A673 (cell line): Measurements from ENCODE around the gene NCAPG2. TPM values are rescaled to one million over a fixed set of nuclear protein-coding genes. Genes with fewer than 3 reads are reported as not detected.

Experiments
- BruUV-seq: library from RNA; stranded (reverse); fragments of 400-500 nt; replicated peaks from 2 replicates; lab custom pipeline; 2021; lab: Mats Ljungman, UMichigan
- CTCF ChIA-PET: fragments of 300-600 bp; sonication (Branson Sonifier 250); formaldehyde crosslinking; loops from one replicate; lab custom pipeline; 2022; ENCODE audit warnings: antibody characterized with exemption; lab: Charles Lee
- POLR2A ChIA-PET: fragments of 300-600 bp; sonication (Branson Sonifier 250); formaldehyde crosslinking; loops from one replicate; lab custom pipeline; 2022; ENCODE audit warnings: antibody characterized with exemption; ENCODE audit not compliant: low non-redundant PET; lab: Charles Lee
- DNase-seq: peaks from one replicate; pipeline ENCODE4 v3.0.0-alpha.2; 2015; ENCODE audit warnings: low spot score
- H3K27ac ChIP-seq: fragments of 200-600 bp; sonication (generic); 2 replicates; pipeline ENCODE4 v1.5.1; 2016; ENCODE audit warnings: mixed run types, low read depth, mild to moderate bottlenecking, mixed read lengths, antibody characterized with exemption, low read length; ENCODE audit not compliant: poor library complexity, severe bottlenecking
- H3K27me3 ChIP-seq: fragments of 200-600 bp; sonication (generic); replicated peaks from 2 replicates; pipeline ENCODE4 v1.6.1; 2017; ENCODE audit warnings: mixed run types, low read depth, mild to moderate bottlenecking, mixed read lengths, antibody characterized with exemption, low read length; ENCODE audit not compliant: insufficient read depth, poor library complexity
- H3K36me3 ChIP-seq: fragments of 200-600 bp; sonication (generic); 2 replicates; pipeline ENCODE4 v1.6.1; 2016; ENCODE audit warnings: mixed run types, mild to moderate bottlenecking, mixed read lengths, antibody characterized with exemption, low read length; ENCODE audit not compliant: insufficient read depth, poor library complexity, severe bottlenecking
- H3K4me1 ChIP-seq: fragments of 200-600 bp; sonication (generic); 2 replicates; pipeline ENCODE4 v1.6.1; 2017; ENCODE audit warnings: mixed run types, mild to moderate bottlenecking, mixed read lengths, antibody characterized with exemption, low read length; ENCODE audit not compliant: insufficient read depth, poor library complexity, severe bottlenecking
- H3K4me3 ChIP-seq: fragments of 200-600 bp; sonication (generic); 2 replicates; pipeline ENCODE4 v1.5.1; 2016; ENCODE audit warnings: low read depth, mixed run types, mild to moderate bottlenecking, mixed read lengths, low read length; ENCODE audit not compliant: poor library complexity, severe bottlenecking
- H3K9me3 ChIP-seq: fragments of 200-600 bp; sonication (generic); 2 replicates; pipeline ENCODE4 v1.6.1; 2016; ENCODE audit warnings: mixed run types, low read depth, mild to moderate bottlenecking, mixed read lengths, antibody characterized with exemption, low read length; ENCODE audit not compliant: poor library complexity, severe bottlenecking
- CTCF ChIP-seq: fragments of 300-800, 200-600 bp; sonication (generic); conservative IDR thresholded peaks from 2 replicates; pipeline ENCODE4 v1.5.1; 2017; ENCODE audit warnings: low read depth, mild to moderate bottlenecking, antibody characterized with exemption, low read length, moderate library complexity, mixed read lengths
- EZH2 ChIP-seq: fragments of 200-600 bp; sonication (generic); IDR thresholded peaks from 2 replicates; pipeline ENCODE4 v1.6.1; 2017; ENCODE audit warnings: borderline replicate concordance, low read depth, mild to moderate bottlenecking, mixed read lengths, antibody characterized with exemption, low read length; ENCODE audit not compliant: poor library complexity, severe bottlenecking
- intact Hi-C: fragments of 100-400 bp; cut with micrococcal nuclease; formaldehyde crosslinking; loops from one replicate; pipeline ENCODE4 v1.10.0; 2022; ENCODE audit not compliant: unreplicated experiment
- total RNA-seq: library from RNA; stranded (reverse); gene quantifications from 2 replicates; pipeline ENCODE4 v1.2.3, GENCODE V29; 2021

Gene NCAPG2
- total RNA-seq, 1 experiment from 2014 or later: 127 TPM

GRCh38 chr7:158733220-158733519 lies 28.6 kb upstream of the NCAPG2 start:
- intact Hi-C loops: no loop called here
- Histone ChIP-seq H3K27me3 (no peaks in the 10 kb centered on the region), H3K27ac (no peak overlapping the region), H3K4me1 (peaks cover 11% of the 10 kb centered on the region), H3K9me3 (no peaks in the 10 kb centered on the region), H3K36me3 (peaks cover 5% of the 10 kb centered on the region), H3K4me3 (no peak overlapping the region)
- TF ChIP-seq CTCF (no peak), EZH2 (no peak)
- TSS peak; percentile 30 for BruUV-seq
- ChIA-PET CTCF (no interaction called here), POLR2A (no interaction called here)
- no peak for DNase-seq

- ChIA-PET CTCF (no interaction called here), POLR2A (no interaction called here)
- intact Hi-C loops: no loop called here
- BruUV-seq: no TSS peak
- TF ChIP-seq CTCF (no peak), EZH2 (no peak)
- H3K27ac ChIP-seq: no peak overlapping the region
- no peaks in the 10 kb centered on the region for H3K9me3 ChIP-seq
- peaks cover 11% of the 10 kb centered on the region for H3K4me1 ChIP-seq
- H3K36me3 ChIP-seq: peaks cover 5% of the 10 kb centered on the region
- DNase-seq: no peak
- H3K27me3 ChIP-seq: no peaks in the 10 kb centered on the region
- H3K4me3 ChIP-seq: no peak overlapping the region
Observed at GRCh38 chr7:158732494-158733219, 28.1 kb upstream of the NCAPG2 start.

GRCh38 chr7:158731761-158732160 lies 27.2 kb upstream of the NCAPG2 start:
- intact Hi-C loops: no loop called here
- H3K27me3 ChIP-seq: no peaks in the 10 kb centered on the region
- no peak overlapping the region for H3K27ac ChIP-seq
- peaks cover under 1% of the 10 kb centered on the region for H3K36me3 ChIP-seq
- no TSS peak for BruUV-seq
- POLR2A ChIA-PET: no interaction called here
- no peaks in the 10 kb centered on the region for H3K9me3 ChIP-seq
- no peak for DNase-seq
- H3K4me1 ChIP-seq: peaks cover 11% of the 10 kb centered on the region
- CTCF ChIA-PET: no interaction called here
- no peak overlapping the region for H3K4me3 ChIP-seq
- TF ChIP-seq CTCF (no peak), EZH2 (no peak)
